ENCODE measurements around the gene TREH. TPM values are rescaled to one million over a fixed set of nuclear protein-coding genes. Genes with fewer than 3 reads are reported as not detected.
"Not testable (repeated sequence)": the region's sequence is repeated elsewhere in the genome, so short reads cannot be mapped to it uniquely, and the experiment has no call there.

The TREH gene
- total and polyA plus RNA-seq, 2 experiments from 2014 or later, result 0.36 TPM; not detected in 1

- Histone ChIP-seq H3K27ac (ENCODE audit: low read depth) (no peak overlapping the region), H3K79me2 (replicated peaks; ENCODE audit: insufficient read depth) (no peaks in the 10 kb centered on the region), H4K20me1 (replicated peaks; ENCODE audit: insufficient read depth) (no peaks in the 10 kb centered on the region), H3K27me3 (ENCODE audit: insufficient read depth) (no peaks in the 10 kb centered on the region), H3K9me2 (ENCODE audit: insufficient read depth) (no peaks in the 10 kb centered on the region), H3K4me2 (no peak overlapping the region), H3F3A (replicated peaks; ENCODE audit: low read depth) (no peaks in the 10 kb centered on the region), H2AFZ (no peak overlapping the region), H3K4me3 (no peak overlapping the region), H3K36me3 (ENCODE audit: insufficient read depth) (no peaks in the 10 kb centered on the region), H3K4me1 (ENCODE audit: insufficient read depth) (no peaks in the 10 kb centered on the region)
- Mint-ChIP-seq H3K27me3 (ENCODE audit: insufficient read depth, low read depth, poor library complexity) (peaks cover 1% of the 10 kb centered on the region), H3K36me3 (ENCODE audit: low read depth) (no peaks in the 10 kb centered on the region), H3K9me3 (no peaks in the 10 kb centered on the region), H3K27ac (no peak overlapping the region), H3K4me3 (no peak overlapping the region), H3K4me1 (peaks cover 4% of the 10 kb centered on the region)
- no peak for DNase-seq (ENCODE audit: low spot score)
- TF ChIP-seq NANOG (IDR thresholded peaks at IDR 0.05; ENCODE audit: borderline replicate concordance) (no peak), ZNF462 (CRISPR knock-in tag; IDR thresholded peaks at IDR 0.05) (no peak), JUNB (IDR thresholded peaks at IDR 0.05; ENCODE audit: unreplicated experiment) (no peak), ZNF114 (CRISPR knock-in tag; IDR thresholded peaks at IDR 0.05) (no peak), STAT1 (IDR thresholded peaks at IDR 0.05; ENCODE audit: unreplicated experiment) (no peak), CREB1 (CRISPR knock-in tag; IDR thresholded peaks at IDR 0.05; ENCODE audit: low read depth) (no peak), POLR2AphosphoS5 (IDR thresholded peaks at IDR 0.05; ENCODE audit: low read depth) (no peak), EZH2phosphoT487 (IDR thresholded peaks at IDR 0.05; ENCODE audit: unreplicated experiment) (no peak)
- TF ChIP-seq, protein P1, sequence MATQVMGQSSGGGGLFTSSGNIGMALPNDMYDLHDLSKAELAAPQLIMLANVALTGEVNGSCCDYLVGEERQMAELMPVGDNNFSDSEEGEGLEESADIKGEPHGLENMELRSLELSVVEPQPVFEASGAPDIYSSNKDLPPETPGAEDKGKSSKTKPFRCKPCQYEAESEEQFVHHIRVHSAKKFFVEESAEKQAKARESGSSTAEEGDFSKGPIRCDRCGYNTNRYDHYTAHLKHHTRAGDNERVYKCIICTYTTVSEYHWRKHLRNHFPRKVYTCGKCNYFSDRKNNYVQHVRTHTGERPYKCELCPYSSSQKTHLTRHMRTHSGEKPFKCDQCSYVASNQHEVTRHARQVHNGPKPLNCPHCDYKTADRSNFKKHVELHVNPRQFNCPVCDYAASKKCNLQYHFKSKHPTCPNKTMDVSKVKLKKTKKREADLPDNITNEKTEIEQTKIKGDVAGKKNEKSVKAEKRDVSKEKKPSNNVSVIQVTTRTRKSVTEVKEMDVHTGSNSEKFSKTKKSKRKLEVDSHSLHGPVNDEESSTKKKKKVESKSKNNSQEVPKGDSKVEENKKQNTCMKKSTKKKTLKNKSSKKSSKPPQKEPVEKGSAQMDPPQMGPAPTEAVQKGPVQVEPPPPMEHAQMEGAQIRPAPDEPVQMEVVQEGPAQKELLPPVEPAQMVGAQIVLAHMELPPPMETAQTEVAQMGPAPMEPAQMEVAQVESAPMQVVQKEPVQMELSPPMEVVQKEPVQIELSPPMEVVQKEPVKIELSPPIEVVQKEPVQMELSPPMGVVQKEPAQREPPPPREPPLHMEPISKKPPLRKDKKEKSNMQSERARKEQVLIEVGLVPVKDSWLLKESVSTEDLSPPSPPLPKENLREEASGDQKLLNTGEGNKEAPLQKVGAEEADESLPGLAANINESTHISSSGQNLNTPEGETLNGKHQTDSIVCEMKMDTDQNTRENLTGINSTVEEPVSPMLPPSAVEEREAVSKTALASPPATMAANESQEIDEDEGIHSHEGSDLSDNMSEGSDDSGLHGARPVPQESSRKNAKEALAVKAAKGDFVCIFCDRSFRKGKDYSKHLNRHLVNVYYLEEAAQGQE (IDR thresholded peaks at IDR 0.05; ENCODE audit: unreplicated experiment), result no peak
- TF ChIP-seq, protein P2, sequence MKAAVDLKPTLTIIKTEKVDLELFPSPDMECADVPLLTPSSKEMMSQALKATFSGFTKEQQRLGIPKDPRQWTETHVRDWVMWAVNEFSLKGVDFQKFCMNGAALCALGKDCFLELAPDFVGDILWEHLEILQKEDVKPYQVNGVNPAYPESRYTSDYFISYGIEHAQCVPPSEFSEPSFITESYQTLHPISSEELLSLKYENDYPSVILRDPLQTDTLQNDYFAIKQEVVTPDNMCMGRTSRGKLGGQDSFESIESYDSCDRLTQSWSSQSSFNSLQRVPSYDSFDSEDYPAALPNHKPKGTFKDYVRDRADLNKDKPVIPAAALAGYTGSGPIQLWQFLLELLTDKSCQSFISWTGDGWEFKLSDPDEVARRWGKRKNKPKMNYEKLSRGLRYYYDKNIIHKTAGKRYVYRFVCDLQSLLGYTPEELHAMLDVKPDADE (IDR thresholded peaks at IDR 0.05), result no peak
- ATAC-seq, result no peak
Measured at GRCh38 chr11:118684187-118684586, 4.7 kb upstream of the TREH start.

DNA sequence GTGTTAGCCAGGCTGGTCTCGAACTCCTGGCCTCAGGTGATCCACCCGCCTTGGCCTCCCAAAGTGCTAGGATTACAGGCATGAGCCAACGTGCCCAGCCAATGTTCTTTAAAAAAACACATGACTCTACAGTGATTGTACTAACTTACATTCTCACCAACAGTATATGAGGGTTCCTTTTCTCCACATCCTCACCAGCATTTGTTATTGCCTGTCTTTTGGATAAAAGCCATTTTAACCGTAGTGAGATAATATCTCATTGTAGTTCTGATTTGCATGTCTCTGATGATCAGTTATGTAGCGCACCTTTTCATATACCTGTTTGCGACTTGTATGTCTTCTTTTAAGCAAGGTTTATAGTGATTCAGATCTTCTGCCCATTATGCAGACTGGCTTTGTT is 3.5 kb upstream of the TREH start:
- not testable (repeated sequence) for H3K4me3 ChIP-seq; H3K9me3 Mint-ChIP-seq; H3K27ac Mint-ChIP-seq; H2AFZ ChIP-seq; H3K36me3 Mint-ChIP-seq (ENCODE audit: low read depth); H3K9me2 ChIP-seq (ENCODE audit: insufficient read depth); H3K27ac ChIP-seq (ENCODE audit: low read depth); H4K20me1 ChIP-seq (replicated peaks; ENCODE audit: insufficient read depth); DNase-seq (ENCODE audit: low spot score); H3K27me3 Mint-ChIP-seq (ENCODE audit: insufficient read depth, low read depth, poor library complexity); H3K4me1 Mint-ChIP-seq; ATAC-seq; H3K36me3 ChIP-seq (ENCODE audit: insufficient read depth); H3K4me2 ChIP-seq; H3F3A ChIP-seq (replicated peaks; ENCODE audit: low read depth); H3K27me3 ChIP-seq (ENCODE audit: insufficient read depth); H3K79me2 ChIP-seq (replicated peaks; ENCODE audit: insufficient read depth); H3K4me1 ChIP-seq (ENCODE audit: insufficient read depth); H3K4me3 Mint-ChIP-seq
